Smooth muscle cell (in vitro differentiated cells): Measurements from ENCODE around the gene OGFR. TPM values are rescaled to one million over a fixed set of nuclear protein-coding genes. Genes with fewer than 3 reads are reported as not detected.
A peak's percentile ranks its signal among the peaks of the same experiment; 100 is the strongest.

ENCODE experiments used
- DNase-seq: peaks from one replicate; lab custom pipeline; 2025; ENCODE audit not compliant: unreplicated experiment; lab: John Stamatoyannopoulos, UW
- H2AFZ ChIP-seq: fragments of 200-600 bp; sonication (generic); 2 replicates; pipeline ENCODE4 v1.6.0; 2016; ENCODE audit warnings: antibody characterized with exemption, low read depth, mild to moderate bottlenecking
- H3F3A ChIP-seq: fragments of 200-600 bp; sonication (generic); 2 replicates; pipeline ENCODE4 v1.6.0; 2017; ENCODE audit warnings: antibody characterized with exemption, low read depth
- H3K27ac ChIP-seq: fragments of 200-600 bp; sonication (generic); 2 replicates; pipeline ENCODE4 v1.5.1; 2016; ENCODE audit warnings: low read depth, mild to moderate bottlenecking
- H3K27me3 ChIP-seq: fragments of 200-600 bp; sonication (generic); 2 replicates; pipeline ENCODE4 v1.6.1; 2016; ENCODE audit warnings: low read depth, mild to moderate bottlenecking
- H3K36me3 ChIP-seq: fragments of 200-600 bp; sonication (generic); 2 replicates; pipeline ENCODE4 v1.5.1; 2016; ENCODE audit warnings: low read depth
- H3K4me1 ChIP-seq: fragments of 200-600 bp; sonication (generic); 2 replicates; pipeline ENCODE4 v1.5.1; 2016; ENCODE audit warnings: low read depth
- H3K4me2 ChIP-seq: fragments of 200-600 bp; sonication (generic); 2 replicates; pipeline ENCODE4 v1.6.0; 2016; ENCODE audit warnings: mild to moderate bottlenecking
- H3K4me3 ChIP-seq: fragments of 200-600 bp; sonication (generic); 2 replicates; pipeline ENCODE4 v1.5.1; 2016; ENCODE audit warnings: mild to moderate bottlenecking
- H3K79me2 ChIP-seq: fragments of 200-600 bp; sonication (generic); 2 replicates; pipeline ENCODE4 v1.6.0; 2016; ENCODE audit warnings: low read depth, mild to moderate bottlenecking
- H3K9ac ChIP-seq: fragments of 200-600 bp; sonication (generic); 2 replicates; pipeline ENCODE4 v1.6.0; 2016; ENCODE audit warnings: low read depth
- H3K9me3 ChIP-seq: fragments of 200-600 bp; sonication (generic); replicated peaks from 2 replicates; pipeline ENCODE4 v1.5.1; 2016; ENCODE audit warnings: low read depth
- H4K20me1 ChIP-seq: fragments of 200-600 bp; sonication (generic); 2 replicates; pipeline ENCODE4 v1.6.0; 2016; ENCODE audit warnings: low read depth
- CTCF ChIP-seq: fragments of 200-600 bp; sonication (generic); IDR thresholded peaks from 2 replicates; pipeline ENCODE4 v1.5.1; 2017; ENCODE audit warnings: borderline replicate concordance, mild to moderate bottlenecking, antibody characterized with exemption; ENCODE audit not compliant: insufficient read depth, poor library complexity, severe bottlenecking
- WGBS: methylation state at CpG from one replicate; pipeline ENCODE4 v1.1.7; 2016; ENCODE audit warnings: low lambda C conversion rate; 5-methylcytosine and 5-hydroxymethylcytosine counted together
- polyA plus RNA-seq: library from polyadenylated mRNA; unstranded; fragments of >200 nt; fragmentation: Nextera tagmentation; extraction: Ambion mirVana; gene quantifications from 2 replicates; pipeline ENCODE4 v1.2.1, GENCODE V29; 2016
- total RNA-seq: library from RNA; depleted of rRNA; stranded (reverse); fragments of >200 nt; gene quantifications from 2 replicates; pipeline ENCODE4 v1.2.3, GENCODE V29; 2014

OGFR gene
- total RNA-seq, result 21.5 and 24.4 TPM in 2 replicates
- 53.2 and 61.4 TPM in 2 replicates for polyA plus RNA-seq

DNA sequence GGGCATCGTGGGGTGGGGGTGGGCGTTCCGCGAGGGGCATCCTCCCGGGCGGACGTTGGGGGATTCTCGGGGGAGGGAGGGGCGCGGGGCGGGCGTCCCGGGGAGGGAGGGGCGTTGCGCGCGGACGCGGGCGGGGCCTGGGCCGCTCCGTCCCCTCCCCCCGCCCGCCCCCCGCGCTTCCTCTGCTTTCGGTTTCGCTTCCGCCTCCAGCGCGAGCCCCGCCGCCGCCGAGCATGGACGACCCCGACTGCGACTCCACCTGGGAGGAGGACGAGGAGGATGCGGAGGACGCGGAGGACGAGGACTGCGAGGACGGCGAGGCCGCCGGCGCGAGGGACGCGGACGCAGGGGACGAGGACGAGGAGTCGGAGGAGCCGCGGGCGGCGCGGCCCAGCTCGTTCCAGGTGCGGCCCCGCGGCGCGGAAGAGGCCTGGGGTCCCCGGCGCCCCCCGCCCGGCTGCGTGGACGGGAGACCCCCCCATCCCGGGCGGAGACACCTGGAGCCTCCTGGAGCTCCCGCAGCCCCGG is at the start of gene OGFR:
TSS of gene OGFR (plus strand) at position 209 of the 528 bp plus-strand sequence. CDS start at position 234, 25 bp downstream.
- no peak for TF ChIP-seq CTCF
- peak within 1 kb of the TSS; percentile 55 for H2AFZ ChIP-seq
- H4K20me1 ChIP-seq, result peaks cover 46% of the 10 kb centered on the region
- peak within 1 kb of the TSS; percentile 31 for H3K27ac ChIP-seq
- no peaks in the 10 kb centered on the region for H3K36me3 ChIP-seq
- H3K9ac ChIP-seq, result peak within 1 kb of the TSS; percentile 82
- peak within 1 kb of the TSS; percentile 97 for H3K4me3 ChIP-seq
- no peaks in the 10 kb centered on the region for H3K27me3 ChIP-seq
- WGBS, result under 1% methylated on average over 38 of the region's 77 CpGs
- peaks cover 7% of the 10 kb centered on the region for H3F3A ChIP-seq
- peak within 1 kb of the TSS; percentile 97 for H3K4me2 ChIP-seq
- H3K4me1 ChIP-seq, result peaks cover 4% of the 10 kb centered on the region
- H3K79me2 ChIP-seq, result peaks cover 21% of the 10 kb centered on the region
- DNase-seq, result peak; percentile 23
- no peaks in the 10 kb centered on the region for H3K9me3 ChIP-seq

DNA sequence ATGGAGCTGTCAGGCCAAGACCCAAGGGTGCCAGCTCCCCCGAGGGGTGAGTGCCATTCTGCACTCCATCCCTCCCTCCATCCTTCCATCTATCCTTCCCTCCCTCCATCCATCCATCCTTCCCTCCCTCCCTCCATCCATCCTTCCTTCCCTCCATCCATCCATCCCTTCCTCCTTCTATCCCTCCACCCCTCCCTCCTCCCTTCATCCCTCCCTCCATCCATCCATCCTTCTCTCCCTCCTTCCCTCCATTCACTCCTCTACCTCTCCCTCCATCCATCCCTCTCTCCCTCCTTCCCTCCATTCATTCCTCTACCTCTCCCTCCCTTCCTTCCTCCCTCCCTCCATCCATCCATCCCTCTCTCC is 49.7 kb upstream of the OGFR start:
- no peak for DNase-seq
- H2AFZ ChIP-seq, result no peak overlapping the region
- H3K27ac ChIP-seq, result no peak overlapping the region
- no peaks in the 10 kb centered on the region for H3K79me2 ChIP-seq
- no peaks in the 10 kb centered on the region for H3K36me3 ChIP-seq
- no peaks in the 10 kb centered on the region for H3K27me3 ChIP-seq
- no peaks in the 10 kb centered on the region for H4K20me1 ChIP-seq
- 67% methylated on average over 1 of the region's 1 CpG for WGBS
- no peaks in the 10 kb centered on the region for H3K9me3 ChIP-seq
- no peak overlapping the region for H3K9ac ChIP-seq
- TF ChIP-seq CTCF, result no peak
- H3K4me1 ChIP-seq, result no peaks in the 10 kb centered on the region
- H3F3A ChIP-seq, result no peaks in the 10 kb centered on the region
- H3K4me2 ChIP-seq, result no peak overlapping the region
- no peak overlapping the region for H3K4me3 ChIP-seq

DNA sequence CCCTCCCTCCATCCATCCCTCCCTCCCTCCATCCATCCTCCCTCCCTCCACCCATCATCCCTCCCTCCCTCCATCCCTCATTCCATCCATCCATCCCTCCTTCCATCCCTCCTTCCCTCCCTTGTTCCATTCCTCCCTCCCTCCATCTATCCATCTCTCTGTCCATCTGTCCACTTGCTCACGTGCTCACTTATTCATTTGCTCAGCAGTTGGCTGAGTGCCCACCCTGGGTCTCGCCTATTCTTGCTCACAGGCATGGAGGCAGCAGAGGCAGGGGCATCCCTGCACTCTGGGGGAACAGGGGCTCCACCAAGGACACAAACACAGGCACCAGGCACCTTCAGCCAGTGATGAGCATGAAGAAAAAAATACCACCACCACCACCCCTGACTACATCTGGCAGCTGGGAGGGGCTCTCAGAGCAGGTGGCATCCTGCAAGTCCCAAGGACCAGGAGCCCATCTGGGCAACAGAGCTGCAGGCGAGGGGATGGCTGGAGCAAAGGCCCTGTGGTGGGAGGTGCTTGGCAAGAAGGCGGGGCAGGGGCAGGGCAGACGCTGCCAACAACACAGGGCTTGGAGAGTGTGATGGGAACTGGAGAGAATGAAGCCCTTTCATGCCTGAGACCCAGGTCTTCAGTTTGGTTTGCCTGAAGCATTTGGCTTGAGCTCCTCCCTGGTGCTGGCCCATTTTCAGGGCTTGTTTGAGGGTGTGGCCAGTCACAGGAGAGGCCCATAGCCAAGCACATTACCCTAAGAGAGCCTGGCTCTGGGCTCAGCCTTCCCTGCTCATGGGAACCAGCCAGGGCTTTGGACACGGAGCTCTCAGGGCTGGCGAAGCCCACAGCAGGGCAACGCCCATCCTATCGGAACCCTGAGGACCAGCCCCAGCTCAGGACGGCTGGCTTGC is 48.6 kb upstream of the OGFR start:
- peaks cover 9% of the 10 kb centered on the region for H3K4me1 ChIP-seq
- no peak overlapping the region for H3K9ac ChIP-seq
- no peak overlapping the region for H2AFZ ChIP-seq
- TF ChIP-seq CTCF, result no peak
- H3K79me2 ChIP-seq, result no peaks in the 10 kb centered on the region
- no peaks in the 10 kb centered on the region for H3K27me3 ChIP-seq
- H3K27ac ChIP-seq, result no peak overlapping the region
- no peaks in the 10 kb centered on the region for H3K9me3 ChIP-seq
- H3K4me3 ChIP-seq, result no peak overlapping the region
- no peak for DNase-seq
- H3K4me2 ChIP-seq, result no peak overlapping the region
- H3K36me3 ChIP-seq, result no peaks in the 10 kb centered on the region
- H4K20me1 ChIP-seq, result no peaks in the 10 kb centered on the region
- H3F3A ChIP-seq, result no peaks in the 10 kb centered on the region
- WGBS, result 70% methylated on average over 10 of the region's 10 CpGs
